HCT116 (cell line): ENCODE data around the gene HEXD. TPM values are rescaled to one million over a fixed set of nuclear protein-coding genes. Genes with fewer than 3 reads are reported as not detected.

ENCODE experiments used
- ATAC-seq: fragments of 200-7000 bp; cut with Tn5 transposase; 2 replicates; pipeline ENCODE4 v1.9.1; 2020; ENCODE audit warnings: mild to moderate bottlenecking, moderate library complexity
- BruUV-seq: library from RNA; stranded (reverse); fragments of 400-500 nt; replicated peaks from 2 replicates; lab custom pipeline; 2021; lab: Mats Ljungman, UMichigan
- CTCF ChIA-PET: fragments of 300-600 bp; sonication (Branson Sonifier 250); formaldehyde crosslinking; loops from one replicate; lab custom pipeline; 2021; ENCODE audit warnings: antibody characterized with exemption; lab: Charles Lee
- POLR2A ChIA-PET: fragments of 300-600, 350-600 bp; sonication (Branson Sonifier 250); formaldehyde crosslinking; loops from one replicate; lab custom pipeline; 2021; ENCODE audit warnings: antibody characterized with exemption; lab: Charles Lee
- RAD21 ChIA-PET, 2 experiments: fragments of 300-600 bp; sonication (Branson Sonifier 250); formaldehyde crosslinking; loops; one replicate each; lab custom pipeline; 2023; ENCODE audit warnings: low total read pairs in 2 of 2; ENCODE audit not compliant: uncharacterized antibody in 2 of 2, unreplicated experiment in 2 of 2, low non-redundant PET in 1 of 2; lab: Charles Lee
- DNase-seq: peaks from one replicate; pipeline ENCODE4 v3.0.0-alpha.2; 2010; ENCODE audit warnings: low read depth, low spot score
- H2AFZ ChIP-seq: fragments of 200-600 bp; shearing (Covaris generic), sonication (generic); 2 replicates; pipeline ENCODE4 v1.6.1; 2017; ENCODE audit warnings: low read depth, mixed run types, mixed read lengths, antibody characterized with exemption, low read length; ENCODE audit not compliant: poor library complexity, severe bottlenecking
- H3K27ac ChIP-seq: 2 replicates; pipeline ENCODE4 v1.5.1; 2012; ENCODE audit warnings: low read depth, low read length
- H3K27me3 ChIP-seq: fragments of 200-600 bp; sonication (generic); 2 replicates; pipeline ENCODE4 v1.6.1; 2016; ENCODE audit warnings: mixed run types, low read length, mixed read lengths; ENCODE audit not compliant: insufficient read depth
- H3K36me3 ChIP-seq, 2 experiments: fragments of 200-500 bp in 1 of 2; fragments of 200-600 bp in 1 of 2; sonication (Bioruptor generic) in 1 of 2; sonication (generic) in 1 of 2; 2 replicates each; pipeline versions ENCODE4 v1.5.1 to v1.6.1; 2014 to 2016; ENCODE audit warnings: low read length in 2 of 2, inconsistent platforms in 1 of 2, mixed read lengths in 1 of 2, mixed run types in 1 of 2; ENCODE audit not compliant: insufficient read depth in 2 of 2, control insufficient read depth in 1 of 2
- H3K4me1 ChIP-seq, 2 experiments: fragments of 200-600 bp in 1 of 2; sonication (generic) in 1 of 2; 2 replicates each; pipeline versions ENCODE4 v1.5.1 to v1.6.1; 2012 to 2017; ENCODE audit warnings: low read length in 2 of 2, inconsistent platforms in 1 of 2, mild to moderate bottlenecking in 1 of 2, mixed read lengths in 1 of 2, mixed run types in 1 of 2, moderate library complexity in 1 of 2; ENCODE audit not compliant: insufficient read depth in 2 of 2, control insufficient read depth in 1 of 2
- H3K4me2 ChIP-seq: fragments of 200-600 bp; sonication (generic); 2 replicates; pipeline ENCODE4 v1.6.1; 2017; ENCODE audit warnings: mixed run types, low read length, mixed read lengths
- H3K4me3 ChIP-seq, 2 experiments: fragments of 200-600 bp in 1 of 2; sonication (generic) in 1 of 2; replicated peaks in 1 of 2; 2 replicates each; pipeline ENCODE4 v1.5.1; 2011 to 2016; ENCODE audit warnings: low read length in 2 of 2, control low read depth in 1 of 2, low read depth in 1 of 2, mild to moderate bottlenecking in 1 of 2, mixed read lengths in 1 of 2, mixed run types in 1 of 2
- H3K79me2 ChIP-seq: fragments of 200-600 bp; sonication (generic); 2 replicates; pipeline ENCODE4 v1.6.1; 2017; ENCODE audit warnings: mild to moderate bottlenecking, mixed run types, low read length, moderate library complexity, mixed read lengths; ENCODE audit not compliant: insufficient read depth
- H3K9ac ChIP-seq: fragments of 200-600 bp; sonication (generic); 2 replicates; pipeline ENCODE4 v1.6.1; 2016; ENCODE audit warnings: low read length, mixed read lengths
- H3K9me2 ChIP-seq: fragments of 200-600 bp; sonication (generic), shearing (Covaris generic); 2 replicates; pipeline ENCODE4 v1.6.1; 2017; ENCODE audit warnings: mixed run types, mild to moderate bottlenecking, moderate library complexity; ENCODE audit not compliant: insufficient read depth
- H3K9me3 ChIP-seq, 2 experiments: fragments of 200-500 bp in 1 of 2; fragments of 200-600 bp in 1 of 2; sonication (Bioruptor generic) in 1 of 2; sonication (generic) in 1 of 2; 2 replicates each; pipeline ENCODE4 v1.6.1; 2014 to 2017; ENCODE audit warnings: low read length in 2 of 2, mixed read lengths in 2 of 2, inconsistent platforms in 1 of 2, low read depth in 1 of 2, mild to moderate bottlenecking in 1 of 2, mixed run types in 1 of 2, moderate library complexity in 1 of 2; ENCODE audit not compliant: control insufficient read depth in 1 of 2, insufficient read depth in 1 of 2
- H4K20me1 ChIP-seq: fragments of 200-600 bp; sonication (generic), shearing (Covaris generic); 2 replicates; pipeline ENCODE4 v1.6.1; 2017; ENCODE audit warnings: mixed run types, mild to moderate bottlenecking, moderate library complexity; ENCODE audit not compliant: insufficient read depth
- ATF3 ChIP-seq: IDR thresholded peaks from 2 replicates; pipeline ENCODE4 v1.6.1; 2012
- EZH2phosphoT487 ChIP-seq: fragments of 200-600 bp; IDR thresholded peaks from 2 replicates; pipeline ENCODE4 v1.6.1; 2018; ENCODE audit warnings: antibody characterized with exemption, borderline replicate concordance
- FOSL1 ChIP-seq: IDR thresholded peaks from 2 replicates; pipeline ENCODE4 v1.6.1; 2012; ENCODE audit warnings: low read depth
- POLR2A ChIP-seq: IDR thresholded peaks from 2 replicates; pipeline ENCODE4 v1.7.0; 2011; ENCODE audit warnings: borderline replicate concordance; ENCODE audit not compliant: insufficient read depth, insufficient read length; ENCODE audit errors: extremely low read depth
- RAD21 ChIP-seq: IDR thresholded peaks from 2 replicates; pipeline ENCODE4 v1.6.1; 2012; ENCODE audit warnings: low read depth, mild to moderate bottlenecking
- SIN3A ChIP-seq: IDR thresholded peaks from 2 replicates; pipeline ENCODE4 v1.6.1; 2012; ENCODE audit warnings: low read depth
- intact Hi-C: fragments of 100-400 bp; cut with micrococcal nuclease; formaldehyde crosslinking; loops from 2 replicates; pipeline ENCODE4 v1.10.0; 2022
- total RNA-seq: library from RNA; stranded (reverse); gene quantifications from one replicate; pipeline ENCODE4 v1.2.1, GENCODE V29; 2021; ENCODE audit not compliant: unreplicated experiment
- TF ChIP-seq, protein P1 (sequence below): IDR thresholded peaks from 2 replicates; pipeline ENCODE4 v1.6.1; 2012; ENCODE audit warnings: low read depth

The HEXD gene
- total RNA-seq, 1 experiment from 2014 or later, result 45.2 TPM

GRCh38 chr17:82479602-82480001, 61.5 kb downstream of the HEXD start (continued):
- no peak for TF ChIP-seq EZH2phosphoT487

DNA sequence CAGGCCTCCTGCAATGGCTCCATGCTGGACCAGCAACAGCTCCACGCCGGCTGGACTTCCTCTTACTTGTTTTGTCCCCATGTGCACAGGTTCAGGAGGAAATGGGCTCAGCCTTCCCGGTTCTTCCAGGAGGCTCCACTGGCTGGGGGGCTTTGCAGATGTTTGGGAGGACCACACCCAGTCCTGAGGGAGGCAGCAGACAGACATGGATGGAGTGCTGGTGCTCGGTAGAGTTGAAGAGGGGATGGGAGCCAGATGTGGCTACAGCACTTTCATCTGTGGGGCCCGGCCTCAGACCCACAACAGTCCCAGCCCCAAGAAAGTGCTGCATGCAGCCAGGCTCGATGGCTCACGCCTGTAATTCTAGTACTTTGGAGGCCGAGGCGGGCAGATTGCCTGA, 62.2 kb downstream of the HEXD start:
- no peak overlapping the region for H3K4me2 ChIP-seq
- intact Hi-C loops, result no loop called here
- H3K4me3 ChIP-seq, result no peak overlapping the region
- no peaks in the 10 kb centered on the region for H3K9me2 ChIP-seq
- no peak for DNase-seq
- TF ChIP-seq FOSL1 (no peak), POLR2A (no peak), EZH2phosphoT487 (no peak), ATF3 (no peak), RAD21 (no peak), SIN3A (no peak)
- TF ChIP-seq, protein P1, sequence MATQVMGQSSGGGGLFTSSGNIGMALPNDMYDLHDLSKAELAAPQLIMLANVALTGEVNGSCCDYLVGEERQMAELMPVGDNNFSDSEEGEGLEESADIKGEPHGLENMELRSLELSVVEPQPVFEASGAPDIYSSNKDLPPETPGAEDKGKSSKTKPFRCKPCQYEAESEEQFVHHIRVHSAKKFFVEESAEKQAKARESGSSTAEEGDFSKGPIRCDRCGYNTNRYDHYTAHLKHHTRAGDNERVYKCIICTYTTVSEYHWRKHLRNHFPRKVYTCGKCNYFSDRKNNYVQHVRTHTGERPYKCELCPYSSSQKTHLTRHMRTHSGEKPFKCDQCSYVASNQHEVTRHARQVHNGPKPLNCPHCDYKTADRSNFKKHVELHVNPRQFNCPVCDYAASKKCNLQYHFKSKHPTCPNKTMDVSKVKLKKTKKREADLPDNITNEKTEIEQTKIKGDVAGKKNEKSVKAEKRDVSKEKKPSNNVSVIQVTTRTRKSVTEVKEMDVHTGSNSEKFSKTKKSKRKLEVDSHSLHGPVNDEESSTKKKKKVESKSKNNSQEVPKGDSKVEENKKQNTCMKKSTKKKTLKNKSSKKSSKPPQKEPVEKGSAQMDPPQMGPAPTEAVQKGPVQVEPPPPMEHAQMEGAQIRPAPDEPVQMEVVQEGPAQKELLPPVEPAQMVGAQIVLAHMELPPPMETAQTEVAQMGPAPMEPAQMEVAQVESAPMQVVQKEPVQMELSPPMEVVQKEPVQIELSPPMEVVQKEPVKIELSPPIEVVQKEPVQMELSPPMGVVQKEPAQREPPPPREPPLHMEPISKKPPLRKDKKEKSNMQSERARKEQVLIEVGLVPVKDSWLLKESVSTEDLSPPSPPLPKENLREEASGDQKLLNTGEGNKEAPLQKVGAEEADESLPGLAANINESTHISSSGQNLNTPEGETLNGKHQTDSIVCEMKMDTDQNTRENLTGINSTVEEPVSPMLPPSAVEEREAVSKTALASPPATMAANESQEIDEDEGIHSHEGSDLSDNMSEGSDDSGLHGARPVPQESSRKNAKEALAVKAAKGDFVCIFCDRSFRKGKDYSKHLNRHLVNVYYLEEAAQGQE, result no peak
- no peaks in the 10 kb centered on the region for H3K79me2 ChIP-seq
- ChIA-PET RAD21 (no interaction called here), POLR2A (no interaction called here), CTCF (interaction anchor here (0.6 kb wide), 1 partner anchor 64 kb away, joined by 4 read pairs; no protein-coding TSS in a partner anchor)
- BruUV-seq, result no TSS peak
- H3K27me3 ChIP-seq, result no peaks in the 10 kb centered on the region
- H3K9me3 ChIP-seq, result no peaks in the 10 kb centered on the region
- H3K4me1 ChIP-seq, result no peaks in the 10 kb centered on the region
- H4K20me1 ChIP-seq, result no peaks in the 10 kb centered on the region
- H2AFZ ChIP-seq, result no peak overlapping the region
- H3K27ac ChIP-seq, result no peak overlapping the region
- no peak overlapping the region for H3K9ac ChIP-seq
- H3K36me3 ChIP-seq, result peaks cover 29 to 50% of the 10 kb centered on the region in 2 experiments; a peak in 3 of 4 replicates
- no peak for ATAC-seq
